Fibroblast of the aortic adventitia (primary cell): ENCODE measurements around the gene ZNF469. TPM values are rescaled to one million over a fixed set of nuclear protein-coding genes. Genes with fewer than 3 reads are reported as not detected.

Source experiments
- DNase-seq: peaks from one replicate; pipeline ENCODE4 v3.0.0-alpha.2; 2010; ENCODE audit warnings: low read depth
- H3K4me3 ChIP-seq: 2 replicates; pipeline ENCODE4 v1.5.1; 2011; ENCODE audit warnings: low read depth, mild to moderate bottlenecking, control low read depth, low read length, moderate library complexity
- CTCF ChIP-seq: IDR thresholded peaks from 2 replicates; pipeline ENCODE4 v1.5.1; 2011; ENCODE audit warnings: mild to moderate bottlenecking, low read length, control low read depth, inconsistent platforms; ENCODE audit not compliant: insufficient read depth
- total RNA-seq: library from RNA; depleted of rRNA; stranded (reverse); fragments of >200 nt; gene quantifications from 2 replicates; pipeline ENCODE4 v1.2.3, GENCODE V29; 2012; ENCODE audit warnings: low replicate concordance

ZNF469 gene
- total RNA-seq, 1 donor: 7.0 TPM

DNA sequence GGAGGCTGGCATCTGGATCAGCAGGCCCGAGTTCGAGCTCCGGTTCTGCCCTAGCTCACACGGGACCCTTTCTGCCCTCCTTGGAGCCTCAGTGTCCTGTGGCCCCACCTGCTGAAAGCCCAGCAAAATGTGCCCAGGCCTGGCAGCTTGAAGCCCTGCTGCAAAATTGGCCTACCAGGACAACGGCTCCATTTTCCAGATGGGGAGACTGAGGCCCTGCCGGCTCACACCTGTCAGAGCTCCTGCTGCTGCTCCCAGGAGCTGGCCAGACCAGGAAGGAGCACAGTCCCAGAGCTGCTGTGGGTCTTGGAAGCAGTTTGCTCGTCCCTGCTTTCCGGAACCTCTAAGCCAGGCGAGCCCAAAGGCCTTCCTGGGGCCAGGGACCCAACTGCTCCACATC lies 17.4 kb downstream of the ZNF469 start:
- H3K4me3 ChIP-seq: no peak overlapping the region
- TF ChIP-seq CTCF: no peak
- DNase-seq: no peak

GRCh38 chr16:88401604-88402246 lies 19.0 kb downstream of the ZNF469 start:
- no peak for TF ChIP-seq CTCF
- H3K4me3 ChIP-seq: no peak overlapping the region
- DNase-seq: no peak

- DNase-seq: no peak
- H3K4me3 ChIP-seq: no peak overlapping the region
- no peak for TF ChIP-seq CTCF
Measured at GRCh38 chr16:88402551-88403240, 19.9 kb downstream of the ZNF469 start.

DNA sequence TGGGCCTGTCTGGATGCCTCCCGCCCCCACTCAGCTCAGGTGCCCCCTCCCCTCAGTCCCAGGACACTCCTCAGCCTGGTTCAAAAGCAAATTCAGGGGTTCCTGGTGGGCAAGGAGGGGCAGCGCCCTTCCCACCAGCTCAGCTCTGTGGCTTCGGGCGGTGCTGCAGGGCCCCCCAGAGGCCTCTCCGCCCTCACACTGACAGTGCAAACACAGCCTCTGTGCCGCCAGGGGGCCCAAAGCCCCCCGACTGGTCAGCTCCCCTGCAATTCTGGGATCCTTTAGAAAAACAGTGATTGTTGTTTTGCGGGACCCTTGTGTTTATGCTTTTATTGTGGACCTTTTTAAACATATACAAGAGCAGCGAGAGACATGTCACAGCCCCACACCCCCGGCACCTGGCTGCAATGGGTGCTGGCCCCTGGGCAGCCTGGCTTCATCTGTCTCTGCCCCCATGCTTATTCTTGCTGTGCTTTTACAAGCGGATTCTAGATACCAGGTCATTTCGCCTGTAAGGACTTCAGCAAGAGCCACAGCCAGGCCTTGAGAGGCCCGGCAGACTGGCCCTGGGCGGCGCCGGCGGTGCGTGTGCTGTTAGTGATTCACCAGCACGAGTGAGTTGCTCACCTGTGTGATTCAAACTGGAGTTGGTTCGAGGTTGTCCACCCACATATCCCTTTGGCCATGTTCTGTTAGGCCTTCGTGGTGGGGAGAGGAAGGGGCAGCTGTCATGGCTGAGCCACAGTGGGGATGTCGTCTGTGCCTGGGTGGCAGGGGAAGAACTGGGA lies 21.2 kb downstream of the ZNF469 start:
- TF ChIP-seq CTCF: no peak
- H3K4me3 ChIP-seq: no peak overlapping the region
- no peak for DNase-seq

- no peak for DNase-seq
- TF ChIP-seq CTCF: no peak
- no peak overlapping the region for H3K4me3 ChIP-seq
Measured at GRCh38 chr16:88404769-88405168, 22.0 kb downstream of the ZNF469 start.

- DNase-seq: peak; percentile 78
- H3K4me3 ChIP-seq: peak overlapping the region; percentile 40
- TF ChIP-seq CTCF: no peak
Measured at GRCh38 chr16:88405216-88406060, 22.7 kb downstream of the ZNF469 start.
